GM12878 (cell line): ENCODE results near the gene TBC1D10A. TPM values are rescaled to one million over a fixed set of nuclear protein-coding genes. Genes with fewer than 3 reads are reported as not detected.

Experiments used
- ATAC-seq: fragments of 200-7000 bp; cut with Tn5 transposase; 3 replicates; pipeline ENCODE4 v1.9.1; 2020; ENCODE audit warnings: mild to moderate bottlenecking, moderate library complexity
- BruUV-seq: library from RNA; stranded (reverse); fragments of 400-500 nt; replicated peaks from 2 replicates; lab custom pipeline; 2021; lab: Mats Ljungman, UMichigan
- CTCF ChIA-PET: fragments of 300-600 bp; sonication (Branson Sonifier 250); formaldehyde crosslinking; extraction: SDS; loops from one replicate; lab custom pipeline; 2021; ENCODE audit warnings: inconsistent platforms; lab: Yijun Ruan, JAX
- POLR2A ChIA-PET: fragments of 350-600 bp; formaldehyde crosslinking; extraction: SDS; loops from one replicate; lab custom pipeline; 2021; ENCODE audit warnings: inconsistent platforms; lab: Charles Lee
- RAD21 ChIA-PET: fragments of 300-600 bp; sonication (Branson Sonifier 250); formaldehyde crosslinking; loops from one replicate; lab custom pipeline; 2023; ENCODE audit warnings: antibody characterized with exemption; ENCODE audit not compliant: unreplicated experiment; lab: Charles Lee
- SMC1A ChIA-PET: fragments of 300-600 bp; sonication (Branson Sonifier 250); formaldehyde crosslinking; loops from one replicate; lab custom pipeline; 2023; ENCODE audit not compliant: unreplicated experiment, uncharacterized antibody; lab: Charles Lee
- DNase-seq: peaks from one replicate; pipeline ENCODE4 v3.0.0-alpha.2; 2011; ENCODE audit warnings: low read depth, low spot score
- FAIRE-seq: peaks from 3 replicates; lab custom pipeline; 2011; peaks lifted over from hg19 to GRCh38; lab: Jason Lieb, UNC
- H2AFZ ChIP-seq: 2 replicates; pipeline ENCODE4 v1.6.0; 2011; ENCODE audit warnings: low read depth, low read length, control low read depth; ENCODE audit not compliant: control insufficient read depth
- H3K27ac ChIP-seq: 2 replicates; pipeline ENCODE4 v1.5.1; 2011; ENCODE audit warnings: control low read depth; ENCODE audit not compliant: control insufficient read depth, insufficient read depth
- H3K27me3 ChIP-seq, 2 experiments: replicated peaks in 1 of 2; 2 replicates each; pipeline versions ENCODE4 v1.6.0 to v1.6.1; 2011; ENCODE audit warnings: low read length in 1 of 2; ENCODE audit not compliant: control insufficient read depth in 2 of 2, insufficient read depth in 2 of 2
- H3K36me3 ChIP-seq, 2 experiments: 2 replicates each; pipeline ENCODE4 v1.5.1; 2011; ENCODE audit warnings: low read length in 1 of 2; ENCODE audit not compliant: control insufficient read depth in 2 of 2, insufficient read depth in 2 of 2
- H3K4me1 ChIP-seq: 2 replicates; pipeline ENCODE4 v1.6.1; 2011; ENCODE audit warnings: mild to moderate bottlenecking, low read length, moderate library complexity, mixed read lengths; ENCODE audit not compliant: control insufficient read depth, insufficient read depth
- H3K4me2 ChIP-seq: 2 replicates; pipeline ENCODE4 v1.6.0; 2011; ENCODE audit warnings: control low read depth; ENCODE audit not compliant: control insufficient read depth, insufficient read depth
- H3K4me3 ChIP-seq: fragments of 200-600 bp; sonication (generic); 2 replicates; pipeline ENCODE4 v1.5.1; 2016
- H3K79me2 ChIP-seq: 2 replicates; pipeline ENCODE4 v1.6.0; 2011; ENCODE audit warnings: low read length; ENCODE audit not compliant: control insufficient read depth, insufficient read depth
- H3K9ac ChIP-seq: 2 replicates; pipeline ENCODE4 v1.8.0; 2011; ENCODE audit warnings: low read length, control low read depth, mixed read lengths; ENCODE audit not compliant: control insufficient read depth, insufficient read depth
- H3K9me3 ChIP-seq: replicated peaks from 3 replicates; pipeline ENCODE4 v1.5.1; 2011; ENCODE audit warnings: mild to moderate bottlenecking, low read length; ENCODE audit not compliant: control insufficient read depth, insufficient read depth
- H4K20me1 ChIP-seq: 2 replicates; pipeline ENCODE4 v1.6.0; 2011; ENCODE audit not compliant: control insufficient read depth, insufficient read depth
- CHD4 ChIP-seq: fragments of 200-600 bp; sonication (generic); IDR thresholded peaks from 2 replicates; pipeline ENCODE4 v1.6.1; 2016; ENCODE audit warnings: mild to moderate bottlenecking
- EED ChIP-seq: sonication (generic); IDR thresholded peaks from 2 replicates; pipeline ENCODE4 v1.6.1; 2016; ENCODE audit warnings: antibody characterized with exemption, low read depth
- EZH2 ChIP-seq: IDR thresholded peaks from 2 replicates; pipeline ENCODE4 v1.6.1; 2012; ENCODE audit warnings: low read depth, mild to moderate bottlenecking, control low read depth, inconsistent platforms, low read length, borderline replicate concordance; ENCODE audit not compliant: control insufficient read depth
- JUNB ChIP-seq: IDR thresholded peaks from 2 replicates; pipeline ENCODE4 v1.6.1; 2016; ENCODE audit warnings: antibody characterized with exemption, mild to moderate bottlenecking
- NFYA ChIP-seq: IDR thresholded peaks from 2 replicates; pipeline ENCODE4 v1.6.1; 2011; ENCODE audit warnings: low read depth, mild to moderate bottlenecking, low read length, improper control_type of control experiment, borderline replicate concordance
- NRF1 ChIP-seq: conservative IDR thresholded peaks from 2 replicates; pipeline ENCODE4 v1.6.1; 2011; ENCODE audit warnings: mild to moderate bottlenecking, low read depth, low read length, improper control_type of control experiment
- POLR2AphosphoS2 ChIP-seq: IDR thresholded peaks from 2 replicates; pipeline ENCODE4 v1.6.1; 2011; ENCODE audit warnings: low read depth, mild to moderate bottlenecking, low read length, improper control_type of control experiment, moderate library complexity
- RB1 ChIP-seq: fragments of 450-650 bp; formaldehyde crosslinking; IDR thresholded peaks from 2 replicates; pipeline ENCODE4 v1.6.1; 2017; ENCODE audit warnings: mild to moderate bottlenecking, borderline replicate concordance
- SIN3A ChIP-seq: IDR thresholded peaks from 2 replicates; pipeline ENCODE4 v1.6.1; 2012; ENCODE audit warnings: low read depth, low read length, improper control_type of control experiment
- TAF1 ChIP-seq: IDR thresholded peaks from 2 replicates; pipeline ENCODE4 v1.6.1; 2011; ENCODE audit warnings: mild to moderate bottlenecking, low read depth, low read length, borderline replicate concordance
- TCF12 ChIP-seq: IDR thresholded peaks from 2 replicates; pipeline ENCODE4 v1.6.1; 2011; ENCODE audit warnings: low read depth, mild to moderate bottlenecking, low read length
- WGBS: methylation state at CpG from one replicate; pipeline ENCODE4 v1.1.6; 2016; ENCODE audit warnings: low lambda C conversion rate; ENCODE audit not compliant: insufficient replicate concordance, insufficient coverage; ENCODE audit errors: missing lambda C conversion rate; 5-methylcytosine and 5-hydroxymethylcytosine counted together
- in situ Hi-C: fragments of 300-500 bp; cut with MboI; formaldehyde crosslinking; loops from 9 replicates; pipeline ENCODE4 v1.14.3; 2018; ENCODE audit warnings: mixed read lengths
- intact Hi-C: fragments of 100-400 bp; cut with micrococcal nuclease; formaldehyde crosslinking; loops from one replicate; pipeline ENCODE4 v1.14.2; 2022; ENCODE audit not compliant: unreplicated experiment
- polyA plus RNA-seq, 11 experiments: library from polyadenylated mRNA; depleted of rRNA in 4 of 11; unstranded in 6 of 11; stranded (reverse) in 5 of 11; fragments of >200 nt; fragmentation: Nextera tagmentation in 4 of 11; fragmentation: Illumina TruSeq in 1 of 11; extraction: Ambion mirVana in 4 of 11; extraction: Trizol in 1 of 11; gene quantifications; 1 replicate in 1 of 11; 2 replicates in 10 of 11; pipeline versions ENCODE4 v1.2.1 to v1.2.3, GENCODE V29; 2011 to 2016; ENCODE audit warnings: inconsistent platforms in 2 of 11, missing spikeins in 2 of 11, low read depth in 1 of 11
- total RNA-seq, 4 experiments: library from RNA; depleted of rRNA in 3 of 4; stranded (reverse); fragments of >200 nt in 3 of 4; fragmentation: Illumina TruSeq in 1 of 4; extraction: Trizol in 1 of 4; gene quantifications; 2 replicates each; pipeline versions ENCODE4 v1.2.1 to v1.2.3, GENCODE V29; 2013 to 2021
- TF ChIP-seq, protein P1 (sequence below): IDR thresholded peaks from 2 replicates; pipeline ENCODE4 v1.6.1; 2012; ENCODE audit warnings: mild to moderate bottlenecking, low read depth, low read length
- TF ChIP-seq, protein P2 (sequence below): fragments of 450-650 bp; IDR thresholded peaks from 2 replicates; pipeline ENCODE4 v1.6.1; 2017; ENCODE audit warnings: low read depth, mild to moderate bottlenecking, moderate library complexity
- TF ChIP-seq, protein P3 (sequence below): fragments of 450-650 bp; IDR thresholded peaks from 2 replicates; pipeline ENCODE4 v1.6.1; 2017; ENCODE audit warnings: mild to moderate bottlenecking, moderate library complexity
- TF ChIP-seq, protein P4 (sequence below): IDR thresholded peaks from 2 replicates; pipeline ENCODE4 v1.6.1; 2012; ENCODE audit warnings: low read depth, low read length, improper control_type of control experiment

Gene TBC1D10A
- total and polyA plus RNA-seq, 10 of the 15 experiments (the other 5 are each of a cell fraction or from before 2014, with no cell fraction given) = 0.27 to 25.7 (median 15.3) TPM

DNA sequence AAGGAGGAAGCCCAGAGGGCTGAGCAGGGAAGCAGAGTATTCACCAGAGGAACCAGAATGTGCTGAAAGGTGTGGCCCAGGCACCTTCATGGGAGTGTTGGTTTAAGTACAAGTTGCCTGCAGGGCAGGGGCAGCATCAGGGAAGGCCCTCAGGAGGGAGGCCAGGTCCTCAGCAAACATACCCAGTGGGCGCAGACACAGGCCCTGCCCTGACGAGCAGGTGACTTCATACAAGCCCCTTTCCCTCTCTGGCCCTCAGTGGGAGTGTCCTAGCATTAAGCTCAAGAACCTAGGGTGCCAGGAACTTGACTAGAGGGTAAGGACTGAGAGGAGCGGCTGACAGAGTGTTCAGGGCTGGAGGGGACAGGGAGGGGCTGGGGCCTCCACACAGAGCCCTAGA lies 29.9 kb downstream of the TBC1D10A start:
- no peak for DNase-seq
- no TSS peak for BruUV-seq
- peaks cover under 1% of the 10 kb centered on the region; the same call in 1 of the 2 replicates for H3K4me1 ChIP-seq
- ChIA-PET SMC1A (interaction anchor here (0.5 to 0.9 kb wide), 2 partner anchors 9 to 92 kb away, joined by 3 read pairs; no protein-coding TSS in a partner anchor), RAD21 (no interaction called here), CTCF (interaction anchor here (1.4 kb wide), 1 partner anchor 9 kb away, joined by 7 read pairs; no protein-coding TSS in a partner anchor), POLR2A (no interaction called here)
- ATAC-seq = no peak
- 84% methylated on average over 3 of the region's 3 CpGs for WGBS
- H3K27me3 ChIP-seq = no peaks in the 10 kb centered on the region
- no peak overlapping the region for H3K4me2 ChIP-seq
- H3K36me3 ChIP-seq = peaks cover 15 to 47% of the 10 kb centered on the region in 2 experiments; a peak in 3 of 4 replicates
- in situ Hi-C loops (no loop called here), intact Hi-C loops (no loop called here)
- no peak overlapping the region for H3K4me3 ChIP-seq
- H3K79me2 ChIP-seq = no peaks in the 10 kb centered on the region
- no peak for FAIRE-seq
- H3K9me3 ChIP-seq = no peaks in the 10 kb centered on the region
- H4K20me1 ChIP-seq = no peaks in the 10 kb centered on the region
- H2AFZ ChIP-seq = no peak overlapping the region
- no peak overlapping the region for H3K9ac ChIP-seq
- no peak overlapping the region for H3K27ac ChIP-seq
- no peak for TF ChIP-seq EED
- no peak for TF ChIP-seq RB1
- no peak for TF ChIP-seq EZH2
- TF ChIP-seq, protein P1, sequence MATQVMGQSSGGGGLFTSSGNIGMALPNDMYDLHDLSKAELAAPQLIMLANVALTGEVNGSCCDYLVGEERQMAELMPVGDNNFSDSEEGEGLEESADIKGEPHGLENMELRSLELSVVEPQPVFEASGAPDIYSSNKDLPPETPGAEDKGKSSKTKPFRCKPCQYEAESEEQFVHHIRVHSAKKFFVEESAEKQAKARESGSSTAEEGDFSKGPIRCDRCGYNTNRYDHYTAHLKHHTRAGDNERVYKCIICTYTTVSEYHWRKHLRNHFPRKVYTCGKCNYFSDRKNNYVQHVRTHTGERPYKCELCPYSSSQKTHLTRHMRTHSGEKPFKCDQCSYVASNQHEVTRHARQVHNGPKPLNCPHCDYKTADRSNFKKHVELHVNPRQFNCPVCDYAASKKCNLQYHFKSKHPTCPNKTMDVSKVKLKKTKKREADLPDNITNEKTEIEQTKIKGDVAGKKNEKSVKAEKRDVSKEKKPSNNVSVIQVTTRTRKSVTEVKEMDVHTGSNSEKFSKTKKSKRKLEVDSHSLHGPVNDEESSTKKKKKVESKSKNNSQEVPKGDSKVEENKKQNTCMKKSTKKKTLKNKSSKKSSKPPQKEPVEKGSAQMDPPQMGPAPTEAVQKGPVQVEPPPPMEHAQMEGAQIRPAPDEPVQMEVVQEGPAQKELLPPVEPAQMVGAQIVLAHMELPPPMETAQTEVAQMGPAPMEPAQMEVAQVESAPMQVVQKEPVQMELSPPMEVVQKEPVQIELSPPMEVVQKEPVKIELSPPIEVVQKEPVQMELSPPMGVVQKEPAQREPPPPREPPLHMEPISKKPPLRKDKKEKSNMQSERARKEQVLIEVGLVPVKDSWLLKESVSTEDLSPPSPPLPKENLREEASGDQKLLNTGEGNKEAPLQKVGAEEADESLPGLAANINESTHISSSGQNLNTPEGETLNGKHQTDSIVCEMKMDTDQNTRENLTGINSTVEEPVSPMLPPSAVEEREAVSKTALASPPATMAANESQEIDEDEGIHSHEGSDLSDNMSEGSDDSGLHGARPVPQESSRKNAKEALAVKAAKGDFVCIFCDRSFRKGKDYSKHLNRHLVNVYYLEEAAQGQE = no peak
- TF ChIP-seq, protein P2, sequence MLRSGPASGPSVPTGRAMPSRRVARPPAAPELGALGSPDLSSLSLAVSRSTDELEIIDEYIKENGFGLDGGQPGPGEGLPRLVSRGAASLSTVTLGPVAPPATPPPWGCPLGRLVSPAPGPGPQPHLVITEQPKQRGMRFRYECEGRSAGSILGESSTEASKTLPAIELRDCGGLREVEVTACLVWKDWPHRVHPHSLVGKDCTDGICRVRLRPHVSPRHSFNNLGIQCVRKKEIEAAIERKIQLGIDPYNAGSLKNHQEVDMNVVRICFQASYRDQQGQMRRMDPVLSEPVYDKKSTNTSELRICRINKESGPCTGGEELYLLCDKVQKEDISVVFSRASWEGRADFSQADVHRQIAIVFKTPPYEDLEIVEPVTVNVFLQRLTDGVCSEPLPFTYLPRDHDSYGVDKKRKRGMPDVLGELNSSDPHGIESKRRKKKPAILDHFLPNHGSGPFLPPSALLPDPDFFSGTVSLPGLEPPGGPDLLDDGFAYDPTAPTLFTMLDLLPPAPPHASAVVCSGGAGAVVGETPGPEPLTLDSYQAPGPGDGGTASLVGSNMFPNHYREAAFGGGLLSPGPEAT = no peak
- TF ChIP-seq NFYA = no peak
- TF ChIP-seq JUNB = no peak
- TF ChIP-seq NRF1 = no peak
- TF ChIP-seq, protein P3, sequence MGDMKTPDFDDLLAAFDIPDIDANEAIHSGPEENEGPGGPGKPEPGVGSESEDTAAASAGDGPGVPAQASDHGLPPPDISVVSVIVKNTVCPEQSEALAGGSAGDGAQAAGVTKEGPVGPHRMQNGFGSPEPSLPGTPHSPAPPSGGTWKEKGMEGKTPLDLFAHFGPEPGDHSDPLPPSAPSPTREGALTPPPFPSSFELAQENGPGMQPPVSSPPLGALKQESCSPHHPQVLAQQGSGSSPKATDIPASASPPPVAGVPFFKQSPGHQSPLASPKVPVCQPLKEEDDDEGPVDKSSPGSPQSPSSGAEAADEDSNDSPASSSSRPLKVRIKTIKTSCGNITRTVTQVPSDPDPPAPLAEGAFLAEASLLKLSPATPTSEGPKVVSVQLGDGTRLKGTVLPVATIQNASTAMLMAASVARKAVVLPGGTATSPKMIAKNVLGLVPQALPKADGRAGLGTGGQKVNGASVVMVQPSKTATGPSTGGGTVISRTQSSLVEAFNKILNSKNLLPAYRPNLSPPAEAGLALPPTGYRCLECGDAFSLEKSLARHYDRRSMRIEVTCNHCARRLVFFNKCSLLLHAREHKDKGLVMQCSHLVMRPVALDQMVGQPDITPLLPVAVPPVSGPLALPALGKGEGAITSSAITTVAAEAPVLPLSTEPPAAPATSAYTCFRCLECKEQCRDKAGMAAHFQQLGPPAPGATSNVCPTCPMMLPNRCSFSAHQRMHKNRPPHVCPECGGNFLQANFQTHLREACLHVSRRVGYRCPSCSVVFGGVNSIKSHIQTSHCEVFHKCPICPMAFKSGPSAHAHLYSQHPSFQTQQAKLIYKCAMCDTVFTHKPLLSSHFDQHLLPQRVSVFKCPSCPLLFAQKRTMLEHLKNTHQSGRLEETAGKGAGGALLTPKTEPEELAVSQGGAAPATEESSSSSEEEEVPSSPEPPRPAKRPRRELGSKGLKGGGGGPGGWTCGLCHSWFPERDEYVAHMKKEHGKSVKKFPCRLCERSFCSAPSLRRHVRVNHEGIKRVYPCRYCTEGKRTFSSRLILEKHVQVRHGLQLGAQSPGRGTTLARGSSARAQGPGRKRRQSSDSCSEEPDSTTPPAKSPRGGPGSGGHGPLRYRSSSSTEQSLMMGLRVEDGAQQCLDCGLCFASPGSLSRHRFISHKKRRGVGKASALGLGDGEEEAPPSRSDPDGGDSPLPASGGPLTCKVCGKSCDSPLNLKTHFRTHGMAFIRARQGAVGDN = no peak
- no peak for TF ChIP-seq POLR2AphosphoS2
- TF ChIP-seq TAF1 = no peak
- no peak for TF ChIP-seq CHD4
- no peak for TF ChIP-seq TCF12
- TF ChIP-seq SIN3A = no peak
- TF ChIP-seq, protein P4, sequence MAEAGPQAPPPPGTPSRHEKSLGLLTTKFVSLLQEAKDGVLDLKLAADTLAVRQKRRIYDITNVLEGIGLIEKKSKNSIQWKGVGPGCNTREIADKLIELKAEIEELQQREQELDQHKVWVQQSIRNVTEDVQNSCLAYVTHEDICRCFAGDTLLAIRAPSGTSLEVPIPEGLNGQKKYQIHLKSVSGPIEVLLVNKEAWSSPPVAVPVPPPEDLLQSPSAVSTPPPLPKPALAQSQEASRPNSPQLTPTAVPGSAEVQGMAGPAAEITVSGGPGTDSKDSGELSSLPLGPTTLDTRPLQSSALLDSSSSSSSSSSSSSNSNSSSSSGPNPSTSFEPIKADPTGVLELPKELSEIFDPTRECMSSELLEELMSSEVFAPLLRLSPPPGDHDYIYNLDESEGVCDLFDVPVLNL = no peak
